NCI-H524 (cell line): ENCODE measurements around the gene CEACAM7.

ENCODE experiments used
- DNase-seq, 2 experiments: peaks; one replicate each; lab custom pipeline; 2025; lab: John Stamatoyannopoulos, UW

The CEACAM7 gene

DNA sequence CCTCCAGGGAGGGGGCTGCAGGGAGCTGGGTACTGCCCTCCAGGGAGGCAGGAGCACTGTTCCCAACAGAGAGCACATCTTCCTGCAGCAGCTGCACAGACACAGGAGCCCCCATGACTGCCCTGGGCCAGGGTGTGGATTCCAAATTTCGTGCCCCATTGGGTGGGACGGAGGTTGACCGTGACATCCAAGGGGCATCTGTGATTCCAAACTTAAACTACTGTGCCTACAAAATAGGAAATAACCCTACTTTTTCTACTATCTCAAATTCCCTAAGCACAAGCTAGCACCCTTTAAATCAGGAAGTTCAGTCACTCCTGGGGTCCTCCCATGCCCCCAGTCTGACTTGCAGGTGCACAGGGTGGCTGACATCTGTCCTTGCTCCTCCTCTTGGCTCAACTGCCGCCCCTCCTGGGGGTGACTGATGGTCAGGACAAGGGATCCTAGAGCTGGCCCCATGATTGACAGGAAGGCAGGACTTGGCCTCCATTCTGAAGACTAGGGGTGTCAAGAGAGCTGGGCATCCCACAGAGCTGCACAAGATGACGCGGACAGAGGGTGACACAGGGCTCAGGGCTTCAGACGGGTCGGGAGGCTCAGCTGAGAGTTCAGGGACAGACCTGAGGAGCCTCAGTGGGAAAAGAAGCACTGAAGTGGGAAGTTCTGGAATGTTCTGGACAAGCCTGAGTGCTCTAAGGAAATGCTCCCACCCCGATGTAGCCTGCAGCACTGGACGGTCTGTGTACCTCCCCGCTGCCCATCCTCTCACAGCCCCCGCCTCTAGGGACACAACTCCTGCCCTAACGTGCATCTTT lies 12.5 kb upstream of the CEACAM7 start:
- DNase-seq: no peak

DNA sequence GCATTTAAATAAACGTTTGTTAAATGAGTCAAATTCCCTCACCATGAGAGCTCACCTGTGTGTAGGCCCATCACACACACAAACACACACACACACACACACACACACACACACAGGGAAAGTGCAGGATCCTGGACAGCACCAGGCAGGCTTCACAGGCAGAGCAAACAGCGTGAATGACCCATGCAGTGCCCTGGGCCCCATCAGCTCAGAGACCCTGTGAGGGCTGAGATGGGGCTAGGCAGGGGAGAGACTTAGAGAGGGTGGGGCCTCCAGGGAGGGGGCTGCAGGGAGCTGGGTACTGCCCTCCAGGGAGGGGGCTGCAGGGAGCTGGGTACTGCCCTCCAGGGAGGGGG lies 11.9 kb upstream of the CEACAM7 start:
- DNase-seq: no peak

DNA sequence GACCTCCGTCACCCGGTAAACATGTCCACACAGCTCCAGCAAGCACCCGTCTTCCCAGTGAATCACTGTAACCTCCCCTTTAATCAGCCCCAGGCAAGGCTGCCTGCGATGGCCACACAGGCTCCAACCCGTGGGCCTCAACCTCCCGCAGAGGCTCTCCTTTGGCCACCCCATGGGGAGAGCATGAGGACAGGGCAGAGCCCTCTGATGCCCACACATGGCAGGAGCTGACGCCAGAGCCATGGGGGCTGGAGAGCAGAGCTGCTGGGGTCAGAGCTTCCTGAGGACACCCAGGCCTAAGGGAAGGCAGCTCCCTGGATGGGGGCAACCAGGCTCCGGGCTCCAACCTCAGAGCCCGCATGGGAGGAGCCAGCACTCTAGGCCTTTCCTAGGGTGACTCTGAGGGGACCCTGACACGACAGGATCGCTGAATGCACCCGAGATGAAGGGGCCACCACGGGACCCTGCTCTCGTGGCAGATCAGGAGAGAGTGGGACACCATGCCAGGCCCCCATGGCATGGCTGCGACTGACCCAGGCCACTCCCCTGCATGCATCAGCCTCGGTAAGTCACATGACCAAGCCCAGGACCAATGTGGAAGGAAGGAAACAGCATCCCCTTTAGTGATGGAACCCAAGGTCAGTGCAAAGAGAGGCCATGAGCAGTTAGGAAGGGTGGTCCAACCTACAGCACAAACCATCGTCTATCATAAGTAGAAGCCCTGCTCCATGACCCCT lies 11.3 kb upstream of the CEACAM7 start:
- DNase-seq: no peak

DNA sequence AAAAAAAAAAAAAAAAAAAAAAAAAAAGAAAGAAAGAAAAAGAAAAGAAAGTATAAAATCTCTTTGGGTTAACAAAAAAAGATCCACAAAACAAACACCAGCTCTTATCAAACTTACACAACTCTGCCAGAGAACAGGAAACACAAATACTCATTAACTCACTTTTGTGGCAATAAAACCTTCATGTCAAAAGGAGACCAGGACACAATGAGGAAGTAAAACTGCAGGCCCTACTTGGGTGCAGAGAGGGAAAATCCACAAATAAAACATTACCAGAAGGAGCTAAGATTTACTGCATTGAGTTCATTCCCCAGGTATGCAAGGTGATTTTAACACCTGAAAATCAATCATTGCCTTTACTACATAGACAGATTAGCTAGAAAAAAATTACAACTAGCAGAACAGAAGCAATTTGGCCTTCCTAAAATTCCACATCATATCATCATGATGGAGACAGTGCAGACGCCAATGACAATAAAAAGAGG lies 10.7 kb upstream of the CEACAM7 start:
- no peak for DNase-seq

DNA sequence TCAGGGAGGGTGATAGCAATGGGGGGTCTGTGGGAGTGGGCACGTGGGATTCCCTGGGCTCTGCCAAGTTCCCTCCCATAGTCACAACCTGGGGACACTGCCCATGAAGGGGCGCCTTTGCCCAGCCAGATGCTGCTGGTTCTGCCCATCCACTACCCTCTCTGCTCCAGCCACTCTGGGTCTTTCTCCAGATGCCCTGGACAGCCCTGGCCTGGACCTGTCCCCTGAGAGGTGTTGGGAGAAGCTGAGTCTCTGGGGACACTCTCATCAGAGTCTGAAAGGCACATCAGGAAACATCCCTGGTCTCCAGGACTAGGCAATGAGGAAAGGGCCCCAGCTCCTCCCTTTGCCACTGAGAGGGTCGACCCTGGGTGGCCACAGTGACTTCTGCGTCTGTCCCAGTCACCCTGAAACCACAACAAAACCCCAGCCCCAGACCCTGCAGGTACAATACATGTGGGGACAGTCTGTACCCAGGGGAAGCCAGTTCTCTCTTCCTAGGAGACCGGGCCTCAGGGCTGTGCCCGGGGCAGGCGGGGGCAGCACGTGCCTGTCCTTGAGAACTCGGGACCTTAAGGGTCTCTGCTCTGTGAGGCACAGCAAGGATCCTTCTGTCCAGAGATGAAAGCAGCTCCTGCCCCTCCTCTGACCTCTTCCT lies 9.3 kb upstream of the CEACAM7 start:
- no peak for DNase-seq

DNA sequence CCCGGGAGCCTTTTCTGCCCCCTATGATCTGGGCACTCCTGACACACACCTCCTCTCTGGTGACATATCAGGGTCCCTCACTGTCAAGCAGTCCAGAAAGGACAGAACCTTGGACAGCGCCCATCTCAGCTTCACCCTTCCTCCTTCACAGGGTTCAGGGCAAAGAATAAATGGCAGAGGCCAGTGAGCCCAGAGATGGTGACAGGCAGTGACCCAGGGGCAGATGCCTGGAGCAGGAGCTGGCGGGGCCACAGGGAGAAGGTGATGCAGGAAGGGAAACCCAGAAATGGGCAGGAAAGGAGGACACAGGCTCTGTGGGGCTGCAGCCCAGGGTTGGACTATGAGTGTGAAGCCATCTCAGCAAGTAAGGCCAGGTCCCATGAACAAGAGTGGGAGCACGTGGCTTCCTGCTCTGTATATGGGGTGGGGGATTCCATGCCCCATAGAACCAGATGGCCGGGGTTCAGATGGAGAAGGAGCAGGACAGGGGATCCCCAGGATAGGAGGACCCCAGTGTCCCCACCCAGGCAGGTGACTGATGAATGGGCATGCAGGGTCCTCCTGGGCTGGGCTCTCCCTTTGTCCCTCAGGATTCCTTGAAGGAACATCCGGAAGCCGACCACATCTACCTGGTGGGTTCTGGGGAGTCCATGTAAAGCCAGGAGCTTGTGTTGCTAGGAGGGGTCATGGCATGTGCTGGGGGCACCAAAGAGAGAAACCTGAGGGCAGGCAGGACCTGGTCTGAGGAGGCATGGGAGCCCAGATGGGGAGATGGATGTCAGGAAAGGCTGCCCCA lies 8.5 kb upstream of the CEACAM7 start:
- DNase-seq: no peak

DNA sequence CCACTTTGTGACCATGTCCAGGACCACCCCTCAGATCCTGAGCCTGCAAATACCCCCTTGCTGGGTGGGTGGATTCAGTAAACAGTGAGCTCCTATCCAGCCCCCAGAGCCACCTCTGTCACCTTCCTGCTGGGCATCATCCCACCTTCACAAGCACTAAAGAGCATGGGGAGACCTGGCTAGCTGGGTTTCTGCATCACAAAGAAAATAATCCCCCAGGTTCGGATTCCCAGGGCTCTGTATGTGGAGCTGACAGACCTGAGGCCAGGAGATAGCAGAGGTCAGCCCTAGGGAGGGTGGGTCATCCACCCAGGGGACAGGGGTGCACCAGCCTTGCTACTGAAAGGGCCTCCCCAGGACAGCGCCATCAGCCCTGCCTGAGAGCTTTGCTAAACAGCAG lies 7.7 kb upstream of the CEACAM7 start:
- DNase-seq: no peak

DNA sequence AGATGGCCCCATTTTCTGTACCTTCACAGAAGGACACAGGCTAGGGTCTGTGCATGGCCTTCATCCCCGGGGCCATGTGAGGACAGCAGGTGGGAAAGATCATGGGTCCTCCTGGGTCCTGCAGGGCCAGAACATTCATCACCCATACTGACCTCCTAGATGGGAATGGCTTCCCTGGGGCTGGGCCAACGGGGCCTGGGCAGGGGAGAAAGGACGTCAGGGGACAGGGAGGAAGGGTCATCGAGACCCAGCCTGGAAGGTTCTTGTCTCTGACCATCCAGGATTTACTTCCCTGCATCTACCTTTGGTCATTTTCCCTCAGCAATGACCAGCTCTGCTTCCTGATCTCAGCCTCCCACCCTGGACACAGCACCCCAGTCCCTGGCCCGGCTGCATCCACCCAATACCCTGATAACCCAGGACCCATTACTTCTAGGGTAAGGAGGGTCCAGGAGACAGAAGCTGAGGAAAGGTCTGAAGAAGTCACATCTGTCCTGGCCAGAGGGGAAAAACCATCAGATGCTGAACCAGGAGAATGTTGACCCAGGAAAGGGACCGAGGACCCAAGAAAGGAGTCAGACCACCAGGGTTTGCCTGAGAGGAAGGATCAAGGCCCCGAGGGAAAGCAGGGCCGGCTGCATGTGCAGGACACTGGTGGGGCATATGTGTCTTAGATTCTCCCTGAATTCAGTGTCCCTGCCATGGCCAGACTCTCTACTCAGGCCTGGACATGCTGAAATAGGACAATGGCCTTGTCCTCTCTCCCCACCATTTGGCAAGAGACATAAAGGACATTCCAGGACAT lies 7.0 kb upstream of the CEACAM7 start:
- DNase-seq: no peak

DNA sequence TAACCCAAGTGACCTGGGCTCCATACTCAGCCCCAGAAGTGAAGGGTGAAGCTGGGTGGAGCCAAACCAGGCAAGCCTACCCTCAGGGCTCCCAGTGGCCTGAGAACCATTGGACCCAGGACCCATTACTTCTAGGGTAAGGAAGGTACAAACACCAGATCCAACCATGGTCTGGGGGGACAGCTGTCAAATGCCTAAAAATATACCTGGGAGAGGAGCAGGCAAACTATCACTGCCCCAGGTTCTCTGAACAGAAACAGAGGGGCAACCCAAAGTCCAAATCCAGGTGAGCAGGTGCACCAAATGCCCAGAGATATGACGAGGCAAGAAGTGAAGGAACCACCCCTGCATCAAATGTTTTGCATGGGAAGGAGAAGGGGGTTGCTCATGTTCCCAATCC lies 6.1 kb upstream of the CEACAM7 start:
- no peak for DNase-seq

DNA sequence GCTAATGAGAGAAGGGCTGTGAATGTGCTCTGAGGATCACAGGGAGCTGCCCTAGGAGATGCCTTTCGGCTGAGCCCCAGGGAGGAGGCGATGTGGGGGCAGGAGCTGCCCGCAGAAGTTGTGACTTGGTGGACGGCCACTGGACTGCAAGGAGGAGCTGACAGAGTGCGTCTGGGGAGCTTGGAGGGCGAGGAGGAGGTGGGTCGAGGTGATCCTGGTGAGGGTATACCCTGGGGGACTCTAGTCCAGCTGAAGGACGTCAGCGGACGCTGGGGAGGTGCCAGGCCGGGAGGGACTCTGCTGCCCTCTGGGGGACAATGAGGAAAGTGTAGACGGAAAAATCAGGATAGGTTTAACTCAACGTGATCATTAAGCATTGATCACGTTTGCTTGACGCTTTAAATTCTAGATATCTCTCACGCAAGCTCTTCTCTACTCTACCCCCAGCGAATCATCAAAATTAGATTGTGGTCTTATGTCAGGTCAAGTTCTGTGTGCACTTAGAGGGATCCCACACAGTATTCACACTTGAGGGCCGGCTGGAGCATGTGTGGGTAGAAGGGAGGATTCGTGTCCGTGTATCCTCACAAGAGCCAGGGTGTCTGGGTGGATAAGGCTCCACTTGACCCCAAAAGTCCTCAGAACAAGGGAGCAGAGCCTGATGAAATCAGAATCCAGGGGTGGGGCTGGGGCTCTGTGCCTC lies 3.3 kb upstream of the CEACAM7 start:
- no peak for DNase-seq

DNA sequence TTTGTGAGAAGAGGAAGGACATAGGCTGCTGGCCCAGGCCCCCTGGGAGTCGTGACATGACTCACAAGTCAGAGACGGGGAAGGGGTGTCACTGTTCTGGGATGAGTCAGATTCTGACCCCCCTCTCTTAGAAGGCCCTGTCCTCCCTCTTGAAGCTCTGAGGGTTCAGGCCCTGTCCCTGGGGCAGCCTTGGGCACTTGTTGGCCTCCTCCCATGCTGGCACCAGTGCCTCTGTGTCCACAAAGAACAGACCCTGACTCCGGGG lies 2.7 kb upstream of the CEACAM7 start:
- no peak for DNase-seq

DNA sequence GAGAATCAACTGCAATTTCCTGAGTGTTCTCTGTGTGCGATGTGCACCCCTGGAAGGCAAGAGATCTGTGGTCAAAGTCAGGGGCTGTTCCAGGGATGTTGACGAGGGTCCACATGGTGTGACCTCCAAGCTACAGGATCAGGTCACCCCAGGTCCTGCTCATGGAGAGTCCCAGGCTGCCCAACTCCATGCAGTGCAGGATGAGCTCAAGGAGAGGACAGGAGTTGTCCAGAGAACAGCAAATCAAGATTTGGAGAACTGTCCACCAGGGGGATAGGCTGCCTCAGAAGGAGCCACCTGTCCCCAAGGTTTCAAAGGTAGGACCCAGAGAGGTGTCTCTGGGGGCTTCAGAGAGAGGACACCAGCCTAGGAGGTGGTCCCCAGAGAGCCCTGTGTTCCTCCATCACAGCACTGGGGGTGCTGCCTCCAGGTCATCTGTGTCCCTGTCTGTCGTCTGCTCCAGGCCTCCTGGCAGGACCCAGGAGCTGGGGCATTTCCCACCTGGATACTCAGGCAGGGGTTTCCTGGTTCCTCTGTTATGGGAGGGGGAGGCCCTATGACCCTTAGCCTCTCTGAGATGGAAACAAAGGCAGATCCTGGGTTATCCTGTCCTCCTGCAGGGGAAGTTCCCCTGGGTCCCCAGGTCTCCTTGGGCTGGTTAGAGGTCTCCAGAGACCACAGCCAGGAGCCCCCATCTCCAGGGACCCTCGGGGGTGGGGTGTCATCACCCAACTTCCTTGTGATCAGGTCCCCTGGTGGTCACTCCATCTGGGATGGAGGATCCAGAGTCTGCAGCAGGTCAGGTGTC lies 2.1 kb upstream of the CEACAM7 start:
- DNase-seq: no peak

DNA sequence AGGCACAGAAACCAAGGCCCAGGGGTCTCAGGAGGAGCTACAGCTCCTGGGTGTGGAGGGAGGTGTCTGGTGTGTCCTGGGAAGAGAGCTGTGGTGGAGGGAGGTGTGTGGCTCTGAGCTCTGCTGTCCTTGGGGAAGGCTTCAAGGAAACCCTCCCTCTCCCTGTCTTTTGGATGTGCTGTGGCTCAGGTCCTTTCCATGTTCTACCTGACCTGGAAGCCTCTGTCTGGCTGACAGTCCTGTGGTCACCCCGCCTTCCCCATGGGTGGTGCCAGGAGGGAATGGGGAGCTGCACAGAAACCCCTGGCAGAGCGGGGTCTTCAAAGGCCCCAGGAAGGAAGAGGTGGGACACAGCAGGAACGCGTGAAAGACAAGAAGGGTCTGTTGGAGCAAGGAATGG lies 617 bp upstream of the CEACAM7 start:
- no peak for DNase-seq

DNA sequence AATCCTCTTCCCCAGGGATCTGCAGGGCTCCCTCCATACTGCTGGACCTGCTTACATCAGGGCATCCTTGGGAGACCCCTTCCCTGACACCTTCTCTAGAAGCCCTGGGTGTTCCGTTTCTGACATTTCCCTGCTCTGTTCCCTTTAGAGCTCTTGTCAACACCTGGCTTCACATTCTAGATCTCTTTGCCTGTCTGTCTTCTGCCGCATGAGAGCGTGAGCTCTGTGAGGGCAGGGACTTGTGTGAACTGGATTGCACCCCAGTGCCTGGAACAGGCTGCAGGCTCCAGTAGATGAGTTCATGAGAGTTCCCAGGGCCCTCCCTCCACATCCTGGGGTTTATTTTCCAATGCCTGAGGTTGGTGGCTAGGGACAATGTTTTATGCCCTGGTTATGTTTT lies 651 bp downstream of the CEACAM7 start:
- DNase-seq: no peak

DNA sequence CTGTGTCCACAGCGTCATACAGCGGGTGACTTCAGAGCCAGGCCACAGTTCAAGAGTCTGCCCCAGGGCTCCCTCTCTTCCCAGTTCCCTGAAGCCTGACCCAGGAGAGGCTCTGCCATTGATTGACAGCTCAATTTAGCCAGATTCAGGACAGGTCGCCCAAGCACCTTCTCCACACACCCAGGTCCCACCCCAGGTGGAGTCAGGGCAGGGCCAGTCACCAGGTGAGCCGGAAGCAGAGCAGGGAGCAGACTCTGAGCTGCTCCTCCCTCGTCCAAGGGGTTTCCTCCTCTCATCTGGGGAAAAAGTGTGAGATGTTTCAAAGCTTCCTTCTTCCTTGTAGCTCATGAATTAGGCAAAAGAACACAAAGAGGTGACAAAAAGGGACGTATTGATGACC lies 5.6 kb downstream of the CEACAM7 start:
- DNase-seq: no peak

DNA sequence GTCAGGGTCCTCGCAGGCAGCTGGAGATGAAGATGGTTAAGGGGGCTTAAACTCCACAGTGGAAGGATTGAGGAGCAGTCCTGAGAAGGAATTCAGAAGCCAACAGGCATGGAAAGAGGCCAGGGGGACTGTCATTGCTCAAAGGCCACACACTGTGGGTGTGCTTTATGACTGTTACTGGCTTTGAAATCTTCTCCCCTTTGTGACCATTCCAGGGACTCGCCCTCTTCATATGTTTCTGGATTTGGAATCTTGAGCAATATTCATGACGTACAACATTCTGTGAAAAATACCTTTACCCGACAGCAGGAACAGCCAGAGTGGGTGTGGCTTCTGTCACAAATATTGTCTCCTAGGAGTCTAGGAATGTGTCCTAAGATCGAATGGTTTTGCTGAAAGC lies 16.6 kb downstream of the CEACAM7 start:
- no peak for DNase-seq

DNA sequence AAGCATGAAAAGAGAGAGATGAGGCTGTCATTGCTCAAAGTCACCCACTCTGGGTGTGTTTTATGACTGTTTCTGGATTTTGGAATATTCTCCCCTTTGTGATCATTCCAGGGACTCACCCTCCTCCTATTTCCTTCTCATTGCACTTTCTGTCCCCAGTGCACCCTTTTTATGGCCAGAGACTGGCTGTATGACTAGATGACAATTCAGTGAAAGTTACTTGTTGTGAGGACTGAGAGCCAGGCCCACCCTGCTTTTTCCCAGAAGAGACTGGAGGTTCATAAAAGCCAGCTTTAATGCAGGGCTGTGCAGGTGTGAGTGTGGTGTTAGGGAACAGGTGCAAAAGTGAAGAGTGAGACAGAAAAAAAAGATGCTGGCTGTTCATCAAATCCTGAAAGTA lies 17.3 kb downstream of the CEACAM7 start:
- no peak for DNase-seq

DNA sequence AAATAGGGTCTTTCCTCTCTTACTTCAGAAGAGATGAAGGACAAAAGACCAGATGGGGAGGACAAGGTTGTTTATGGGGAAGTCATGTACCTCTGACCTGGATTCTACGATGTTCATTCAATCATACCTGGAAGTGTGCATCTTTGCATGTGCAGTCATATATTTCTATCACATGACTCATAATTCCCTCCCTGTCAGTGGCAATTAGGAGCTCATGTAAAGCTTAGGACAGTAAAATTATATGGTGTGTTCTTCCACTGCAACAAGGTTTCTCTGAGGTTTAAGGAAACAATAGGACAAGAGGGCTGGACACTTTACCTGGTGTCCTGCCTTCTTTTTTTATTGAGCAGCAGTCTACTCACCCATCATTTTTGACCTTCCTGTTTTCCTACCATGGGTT lies 19.8 kb downstream of the CEACAM7 start:
- no peak for DNase-seq

DNA sequence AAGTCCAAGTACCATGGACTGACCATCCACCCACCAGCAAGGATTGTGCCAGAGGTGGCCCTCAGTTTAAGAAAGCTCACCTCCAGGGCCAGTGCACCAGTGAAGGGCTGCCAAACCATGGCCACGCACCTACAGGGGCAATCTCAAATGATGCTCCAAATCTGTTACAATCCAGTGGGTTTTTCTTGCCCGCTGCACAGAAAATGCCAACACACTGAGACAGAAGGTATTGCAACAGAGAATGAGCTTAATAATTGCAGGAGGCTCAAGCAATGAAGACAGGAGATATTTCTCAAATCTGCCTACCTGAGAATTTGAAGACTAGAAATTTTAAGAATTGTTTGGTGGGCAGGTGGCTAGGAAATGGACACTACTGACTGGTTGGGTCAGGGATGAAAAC lies 22.0 kb downstream of the CEACAM7 start:
- no peak for DNase-seq

DNA sequence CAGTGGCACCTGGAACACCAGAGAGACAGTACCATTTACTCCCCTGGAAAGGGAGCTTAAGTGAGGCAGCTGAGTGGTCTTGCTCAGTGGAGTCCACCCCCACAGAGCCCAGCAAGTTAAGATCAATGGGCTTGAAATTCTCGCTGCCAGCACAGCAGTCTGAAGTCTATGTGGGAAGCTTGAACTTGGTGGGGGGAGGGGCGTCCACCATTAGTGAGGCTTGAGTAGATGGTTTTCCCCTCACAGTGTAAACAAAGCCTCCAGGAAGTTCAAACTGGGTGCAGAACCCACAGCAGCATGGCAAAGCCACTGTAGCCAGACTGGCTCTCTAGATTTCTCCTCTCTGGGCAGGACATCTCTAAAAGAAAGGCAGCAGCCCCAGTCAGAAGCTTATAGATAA lies 30.9 kb downstream of the CEACAM7 start:
- no peak for DNase-seq
